Measurements from ENCODE around the gene C1orf53.

DNA sequence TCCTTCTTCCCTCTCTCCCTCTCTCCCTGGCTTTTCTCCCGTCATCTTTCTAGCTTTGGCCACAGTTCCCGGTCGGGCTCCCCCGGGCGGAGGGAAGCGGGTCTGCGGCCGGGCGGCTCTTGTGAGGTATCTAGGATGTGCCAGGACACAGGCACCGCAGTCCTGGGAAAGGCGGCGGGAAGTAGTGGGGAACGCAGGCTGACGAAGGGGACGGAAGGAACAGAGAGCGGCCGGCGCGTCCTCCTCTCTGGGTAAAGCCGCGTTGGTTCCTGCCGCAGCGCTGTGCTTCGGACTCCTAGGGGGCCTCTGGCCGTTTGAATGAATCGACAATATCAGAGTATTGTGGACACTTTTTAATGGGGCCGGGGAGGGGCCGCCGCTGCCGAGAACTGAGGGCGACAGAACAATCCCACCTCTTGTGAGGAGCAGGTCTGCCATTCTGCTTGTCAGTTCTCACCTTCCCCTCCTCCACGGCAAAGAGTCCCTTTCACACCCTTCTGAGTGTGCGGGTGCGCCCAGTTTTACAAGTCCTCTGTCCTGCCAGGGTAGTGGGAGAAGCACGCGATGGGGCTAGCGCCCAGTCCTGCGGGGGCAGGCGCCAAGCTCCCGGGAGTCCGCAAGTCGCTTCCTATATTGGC lies 13.6 kb downstream of the C1orf53 start:
- TF ChIP-seq, protein P1, sequence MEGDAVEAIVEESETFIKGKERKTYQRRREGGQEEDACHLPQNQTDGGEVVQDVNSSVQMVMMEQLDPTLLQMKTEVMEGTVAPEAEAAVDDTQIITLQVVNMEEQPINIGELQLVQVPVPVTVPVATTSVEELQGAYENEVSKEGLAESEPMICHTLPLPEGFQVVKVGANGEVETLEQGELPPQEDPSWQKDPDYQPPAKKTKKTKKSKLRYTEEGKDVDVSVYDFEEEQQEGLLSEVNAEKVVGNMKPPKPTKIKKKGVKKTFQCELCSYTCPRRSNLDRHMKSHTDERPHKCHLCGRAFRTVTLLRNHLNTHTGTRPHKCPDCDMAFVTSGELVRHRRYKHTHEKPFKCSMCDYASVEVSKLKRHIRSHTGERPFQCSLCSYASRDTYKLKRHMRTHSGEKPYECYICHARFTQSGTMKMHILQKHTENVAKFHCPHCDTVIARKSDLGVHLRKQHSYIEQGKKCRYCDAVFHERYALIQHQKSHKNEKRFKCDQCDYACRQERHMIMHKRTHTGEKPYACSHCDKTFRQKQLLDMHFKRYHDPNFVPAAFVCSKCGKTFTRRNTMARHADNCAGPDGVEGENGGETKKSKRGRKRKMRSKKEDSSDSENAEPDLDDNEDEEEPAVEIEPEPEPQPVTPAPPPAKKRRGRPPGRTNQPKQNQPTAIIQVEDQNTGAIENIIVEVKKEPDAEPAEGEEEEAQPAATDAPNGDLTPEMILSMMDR (IDR thresholded peaks at IDR 0.05), result peak in 1 of 2 donors; percentile 18
- TF ChIP-seq POLR2A (IDR thresholded peaks at IDR 0.05), result no peak
- no peak for TF ChIP-seq POLR2AphosphoS5 (IDR thresholded peaks at IDR 0.05)

Measured in suprapubic skin (tissue), 4 donors.